SK-N-SH (cell line): ENCODE data around the gene CLIC5. TPM values are rescaled to one million over a fixed set of nuclear protein-coding genes. Genes with fewer than 3 reads are reported as not detected.

Experiments used
- CTCF ChIA-PET: fragments of 300-600, 350-600 bp; formaldehyde crosslinking; extraction: SDS; loops from one replicate; lab custom pipeline; 2021; lab: Yijun Ruan, JAX
- POLR2A ChIA-PET: fragments of 350-600 bp; sonication (Branson Sonifier 250); formaldehyde crosslinking; extraction: SDS; loops from one replicate; lab custom pipeline; 2020; ENCODE audit warnings: antibody characterized with exemption, inconsistent platforms; lab: Yijun Ruan, JAX
- DNase-seq: peaks from one replicate; pipeline ENCODE4 v3.0.0; 2012
- H2AFZ ChIP-seq: fragments of 200-600 bp; sonication (generic); 2 replicates; pipeline ENCODE4 v1.8.1; 2016; ENCODE audit warnings: antibody characterized with exemption, mild to moderate bottlenecking, low read depth
- H3F3A ChIP-seq: fragments of 200-600 bp; sonication (generic); replicated peaks from 2 replicates; pipeline ENCODE3; 2016; ENCODE audit warnings: antibody characterized with exemption, mild to moderate bottlenecking; ENCODE audit not compliant: insufficient read depth
- H3K27ac ChIP-seq, 2 experiments: fragments of 200-500 bp in 1 of 2; fragments of 200-600 bp in 1 of 2; sonication (Bioruptor generic) in 1 of 2; sonication (generic), shearing (Covaris generic) in 1 of 2; 2 replicates each; pipeline versions ENCODE4 v1.5.1 to v1.6.1; 2014 to 2016; ENCODE audit warnings: low read depth in 2 of 2, inconsistent platforms in 1 of 2, low read length in 1 of 2, mild to moderate bottlenecking in 1 of 2, mixed read lengths in 1 of 2
- H3K27me3 ChIP-seq: fragments of 200-600 bp; sonication (generic), shearing (Covaris generic); 2 replicates; pipeline ENCODE4 v1.6.1; 2016; ENCODE audit warnings: mixed run types; ENCODE audit not compliant: insufficient read depth
- H3K36me3 ChIP-seq, 2 experiments: fragments of 200-500 bp in 1 of 2; fragments of 200-600 bp in 1 of 2; sonication (Bioruptor generic) in 1 of 2; sonication (generic) in 1 of 2; replicated peaks in 1 of 2; 2 replicates each; pipeline versions ENCODE3 to v1.5.1; 2014 to 2016; ENCODE audit warnings: low read length in 1 of 2, mild to moderate bottlenecking in 1 of 2; ENCODE audit not compliant: insufficient read depth in 2 of 2, control insufficient read depth in 1 of 2
- H3K4me1 ChIP-seq, 2 experiments: fragments of 200-500 bp in 1 of 2; fragments of 200-600 bp in 1 of 2; sonication (Bioruptor generic) in 1 of 2; sonication (generic), shearing (Covaris generic) in 1 of 2; 2 replicates each; pipeline versions ENCODE4 v1.5.1 to v1.6.1; 2014 to 2016; ENCODE audit warnings: low read depth in 1 of 2, low read length in 1 of 2, mixed run types in 1 of 2; ENCODE audit not compliant: insufficient read depth in 2 of 2, control insufficient read depth in 1 of 2
- H3K4me2 ChIP-seq: fragments of 200-600 bp; sonication (generic), shearing (Covaris generic); 2 replicates; pipeline ENCODE4 v1.6.1; 2017; ENCODE audit warnings: mixed run types
- H3K4me3 ChIP-seq, 2 experiments: fragments of 200-500 bp in 1 of 2; fragments of 200-600 bp in 1 of 2; sonication (Bioruptor generic) in 1 of 2; sonication (generic), shearing (Covaris generic) in 1 of 2; 2 replicates each; pipeline versions ENCODE4 v1.5.1 to v1.8.1; 2014 to 2016; ENCODE audit warnings: low read depth in 2 of 2, inconsistent platforms in 1 of 2, low read length in 1 of 2, mild to moderate bottlenecking in 1 of 2, mixed read lengths in 1 of 2, moderate library complexity in 1 of 2
- H3K79me2 ChIP-seq: fragments of 200-600 bp; sonication (generic); 2 replicates; pipeline ENCODE4 v1.8.1; 2017; ENCODE audit warnings: mild to moderate bottlenecking; ENCODE audit not compliant: insufficient read depth
- H3K9ac ChIP-seq: fragments of 200-600 bp; sonication (generic); 2 replicates; pipeline ENCODE4 v1.6.1; 2017; ENCODE audit warnings: mixed run types
- H3K9me2 ChIP-seq: fragments of 200-600 bp; sonication (generic); 2 replicates; pipeline ENCODE4 v1.6.1; 2017; ENCODE audit warnings: mixed run types
- H3K9me3 ChIP-seq: fragments of 200-600 bp; sonication (generic); 2 replicates; pipeline ENCODE4 v1.6.1; 2017; ENCODE audit warnings: mixed run types, mild to moderate bottlenecking, moderate library complexity
- H4K20me1 ChIP-seq: fragments of 200-600 bp; sonication (generic); 2 replicates; pipeline ENCODE4 v1.6.1; 2017; ENCODE audit warnings: mild to moderate bottlenecking, mixed run types; ENCODE audit not compliant: insufficient read depth
- ELF1 ChIP-seq: IDR thresholded peaks from 2 replicates; pipeline ENCODE4 v1.4.0; 2012
- EZH2phosphoT487 ChIP-seq: fragments of 200-600 bp; sonication (generic); IDR thresholded peaks from 2 replicates; pipeline ENCODE4 v1.6.1; 2017; ENCODE audit warnings: low read depth, mixed run types, mild to moderate bottlenecking, antibody characterized with exemption, moderate library complexity, borderline replicate concordance
- FOXJ3 ChIP-seq: sonication (generic); formaldehyde crosslinking; IDR thresholded peaks from 2 replicates; pipeline ENCODE4 v1.5.1; 2020; ENCODE audit warnings: mild to moderate bottlenecking, missing genetic modification reagents
- GABPA ChIP-seq: IDR thresholded peaks from 2 replicates; pipeline ENCODE4 v1.4.0; 2012; ENCODE audit warnings: low read depth, mild to moderate bottlenecking
- IRF3 ChIP-seq: fragments of 150-350 bp; IDR thresholded peaks from 2 replicates; pipeline ENCODE4 v1.6.1; 2016; ENCODE audit warnings: mild to moderate bottlenecking, low read depth, low read length
- JUND ChIP-seq: IDR thresholded peaks from 2 replicates; pipeline ENCODE4 v1.4.0; 2012
- MXI1 ChIP-seq: IDR thresholded peaks from 2 replicates; pipeline ENCODE4 v1.6.1; 2012; ENCODE audit warnings: mild to moderate bottlenecking, low read depth, low read length, improper control_type of control experiment
- PBX3 ChIP-seq: IDR thresholded peaks from 2 replicates; pipeline ENCODE4; 2012
- RCOR1 ChIP-seq: fragments of 150-350 bp; IDR thresholded peaks from 2 replicates; pipeline ENCODE4 v1.6.1; 2017; ENCODE audit warnings: antibody characterized with exemption, low read length
- TAF1 ChIP-seq: IDR thresholded peaks from 2 replicates; pipeline ENCODE4 v1.6.1; 2012; ENCODE audit warnings: low read depth, mild to moderate bottlenecking, low read length, moderate library complexity, borderline replicate concordance
- TCF12 ChIP-seq: IDR thresholded peaks from 2 replicates; pipeline ENCODE4 v1.4.0; 2012
- TEAD4 ChIP-seq: IDR thresholded peaks from 2 replicates; pipeline ENCODE4 v1.4.0; 2012; ENCODE audit warnings: mild to moderate bottlenecking, borderline replicate concordance; ENCODE audit not compliant: insufficient read depth
- USF1 ChIP-seq: IDR thresholded peaks from 2 replicates; pipeline ENCODE4 v1.4.0; 2012; ENCODE audit warnings: low read depth, borderline replicate concordance
- ZBTB33 ChIP-seq: IDR thresholded peaks from 2 replicates; pipeline ENCODE4 v1.4.0; 2012; ENCODE audit warnings: low read depth, borderline replicate concordance
- WGBS: methylation state at CpG from one replicate; pipeline ENCODE4 v1.1.6; 2017; ENCODE audit warnings: low lambda C conversion rate; 5-methylcytosine and 5-hydroxymethylcytosine counted together
- polyA plus RNA-seq, 3 experiments: library from polyadenylated mRNA; depleted of rRNA; stranded (reverse); fragments of >200 nt; gene quantifications; 2 replicates each; pipeline ENCODE4 v1.2.3, GENCODE V29; 2012

CLIC5 gene
- polyA plus RNA-seq, 1 of the 3 experiments (the other 2 are of a cell fraction): 0.03 TPM

GRCh38 chr6:45844986-45845385 lies 170.7 kb downstream of the CLIC5 start:
- CTCF ChIA-PET: no interaction called here
- POLR2A ChIA-PET: no interaction called here
- no peak for DNase-seq

More at GRCh38 chr6:45844986-45845385, 170.7 kb downstream of the CLIC5 start:
- H3K4me3 ChIP-seq: no peak overlapping the region
- no peak overlapping the region for H3K9ac ChIP-seq
- H3K9me3 ChIP-seq: no peaks in the 10 kb centered on the region
- H3K27me3 ChIP-seq: peaks cover 14% of the 10 kb centered on the region; the same call in 1 of the 2 replicates
- H3F3A ChIP-seq: peaks cover 9% of the 10 kb centered on the region
- H2AFZ ChIP-seq: no peak overlapping the region
- no peak overlapping the region for H3K4me2 ChIP-seq
- 21% methylated on average over 8 of the region's 8 CpGs for WGBS
- H3K36me3 ChIP-seq: no peaks in the 10 kb centered on the region
- no peaks in the 10 kb centered on the region for H3K9me2 ChIP-seq
- H3K79me2 ChIP-seq: no peaks in the 10 kb centered on the region
- H4K20me1 ChIP-seq: no peaks in the 10 kb centered on the region
- H3K27ac ChIP-seq: no peak overlapping the region
- no peaks in the 10 kb centered on the region for H3K4me1 ChIP-seq
- TF ChIP-seq TAF1 (no peak), MXI1 (no peak), TEAD4 (no peak), JUND (no peak), IRF3 (no peak), RCOR1 (no peak), PBX3 (no peak), ZBTB33 (no peak), ELF1 (no peak), FOXJ3 (CRISPR knock-in tag) (no peak), TCF12 (no peak), EZH2phosphoT487 (no peak), GABPA (no peak), USF1 (no peak)
